Measurements from ENCODE around the gene DRC1.

DNA sequence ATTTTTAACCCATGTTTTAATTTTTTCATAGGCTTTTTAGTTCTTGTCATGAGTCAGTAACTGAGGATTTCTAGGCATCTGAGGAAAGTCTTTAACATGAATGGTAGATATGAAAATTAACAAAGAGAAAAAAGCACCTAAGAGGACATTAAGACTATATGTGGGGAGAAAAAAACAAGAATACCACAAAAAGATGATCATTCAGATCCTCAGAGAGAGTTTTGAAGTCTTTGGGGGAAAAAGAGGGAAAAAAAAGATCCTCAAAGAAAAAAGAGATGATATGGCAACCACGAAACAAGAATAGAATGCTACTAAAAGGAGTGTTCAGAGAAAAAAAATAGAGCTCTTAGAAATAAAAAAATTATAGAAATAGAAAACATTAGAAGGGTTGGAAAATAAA lies 8.1 kb downstream of the DRC1 start:
- TF ChIP-seq, protein P1, sequence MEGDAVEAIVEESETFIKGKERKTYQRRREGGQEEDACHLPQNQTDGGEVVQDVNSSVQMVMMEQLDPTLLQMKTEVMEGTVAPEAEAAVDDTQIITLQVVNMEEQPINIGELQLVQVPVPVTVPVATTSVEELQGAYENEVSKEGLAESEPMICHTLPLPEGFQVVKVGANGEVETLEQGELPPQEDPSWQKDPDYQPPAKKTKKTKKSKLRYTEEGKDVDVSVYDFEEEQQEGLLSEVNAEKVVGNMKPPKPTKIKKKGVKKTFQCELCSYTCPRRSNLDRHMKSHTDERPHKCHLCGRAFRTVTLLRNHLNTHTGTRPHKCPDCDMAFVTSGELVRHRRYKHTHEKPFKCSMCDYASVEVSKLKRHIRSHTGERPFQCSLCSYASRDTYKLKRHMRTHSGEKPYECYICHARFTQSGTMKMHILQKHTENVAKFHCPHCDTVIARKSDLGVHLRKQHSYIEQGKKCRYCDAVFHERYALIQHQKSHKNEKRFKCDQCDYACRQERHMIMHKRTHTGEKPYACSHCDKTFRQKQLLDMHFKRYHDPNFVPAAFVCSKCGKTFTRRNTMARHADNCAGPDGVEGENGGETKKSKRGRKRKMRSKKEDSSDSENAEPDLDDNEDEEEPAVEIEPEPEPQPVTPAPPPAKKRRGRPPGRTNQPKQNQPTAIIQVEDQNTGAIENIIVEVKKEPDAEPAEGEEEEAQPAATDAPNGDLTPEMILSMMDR (IDR thresholded peaks at IDR 0.05; ENCODE audit: insufficient read depth, low read length) = no peak
- TF ChIP-seq, protein P2, sequence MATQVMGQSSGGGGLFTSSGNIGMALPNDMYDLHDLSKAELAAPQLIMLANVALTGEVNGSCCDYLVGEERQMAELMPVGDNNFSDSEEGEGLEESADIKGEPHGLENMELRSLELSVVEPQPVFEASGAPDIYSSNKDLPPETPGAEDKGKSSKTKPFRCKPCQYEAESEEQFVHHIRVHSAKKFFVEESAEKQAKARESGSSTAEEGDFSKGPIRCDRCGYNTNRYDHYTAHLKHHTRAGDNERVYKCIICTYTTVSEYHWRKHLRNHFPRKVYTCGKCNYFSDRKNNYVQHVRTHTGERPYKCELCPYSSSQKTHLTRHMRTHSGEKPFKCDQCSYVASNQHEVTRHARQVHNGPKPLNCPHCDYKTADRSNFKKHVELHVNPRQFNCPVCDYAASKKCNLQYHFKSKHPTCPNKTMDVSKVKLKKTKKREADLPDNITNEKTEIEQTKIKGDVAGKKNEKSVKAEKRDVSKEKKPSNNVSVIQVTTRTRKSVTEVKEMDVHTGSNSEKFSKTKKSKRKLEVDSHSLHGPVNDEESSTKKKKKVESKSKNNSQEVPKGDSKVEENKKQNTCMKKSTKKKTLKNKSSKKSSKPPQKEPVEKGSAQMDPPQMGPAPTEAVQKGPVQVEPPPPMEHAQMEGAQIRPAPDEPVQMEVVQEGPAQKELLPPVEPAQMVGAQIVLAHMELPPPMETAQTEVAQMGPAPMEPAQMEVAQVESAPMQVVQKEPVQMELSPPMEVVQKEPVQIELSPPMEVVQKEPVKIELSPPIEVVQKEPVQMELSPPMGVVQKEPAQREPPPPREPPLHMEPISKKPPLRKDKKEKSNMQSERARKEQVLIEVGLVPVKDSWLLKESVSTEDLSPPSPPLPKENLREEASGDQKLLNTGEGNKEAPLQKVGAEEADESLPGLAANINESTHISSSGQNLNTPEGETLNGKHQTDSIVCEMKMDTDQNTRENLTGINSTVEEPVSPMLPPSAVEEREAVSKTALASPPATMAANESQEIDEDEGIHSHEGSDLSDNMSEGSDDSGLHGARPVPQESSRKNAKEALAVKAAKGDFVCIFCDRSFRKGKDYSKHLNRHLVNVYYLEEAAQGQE (IDR thresholded peaks at IDR 0.05; ENCODE audit: insufficient replicate concordance, low read depth) = no peak

Data from HL-60 (cell line).